AML-193 (cell line): Measurements from ENCODE around the gene C2orf69.
A peak's percentile ranks its signal among the peaks of the same experiment; 100 is the strongest.

ENCODE experiments used
- DNase-seq, 2 experiments: peaks; one replicate each; lab custom pipeline; 2025; lab: John Stamatoyannopoulos, UW

Gene C2orf69

DNA sequence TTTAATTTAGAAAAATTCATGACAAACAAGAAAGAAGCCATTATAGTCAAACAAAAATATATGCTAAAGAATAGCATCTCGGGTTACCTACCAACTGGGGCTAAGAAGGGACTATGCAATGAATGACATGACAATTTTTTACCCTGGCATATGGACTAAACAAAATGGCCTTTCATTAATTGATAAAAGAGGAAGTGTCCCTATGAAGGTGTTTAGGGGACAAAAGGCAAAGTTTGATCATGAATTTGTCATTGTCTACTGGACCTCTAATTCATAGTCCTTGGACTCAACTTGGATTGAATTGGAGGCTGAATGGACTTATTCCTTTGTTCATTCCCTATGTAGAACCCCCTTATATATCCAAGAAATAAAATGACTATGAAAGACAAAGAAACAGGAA lies 57.0 kb downstream of the C2orf69 start:
- DNase-seq = no peak

DNA sequence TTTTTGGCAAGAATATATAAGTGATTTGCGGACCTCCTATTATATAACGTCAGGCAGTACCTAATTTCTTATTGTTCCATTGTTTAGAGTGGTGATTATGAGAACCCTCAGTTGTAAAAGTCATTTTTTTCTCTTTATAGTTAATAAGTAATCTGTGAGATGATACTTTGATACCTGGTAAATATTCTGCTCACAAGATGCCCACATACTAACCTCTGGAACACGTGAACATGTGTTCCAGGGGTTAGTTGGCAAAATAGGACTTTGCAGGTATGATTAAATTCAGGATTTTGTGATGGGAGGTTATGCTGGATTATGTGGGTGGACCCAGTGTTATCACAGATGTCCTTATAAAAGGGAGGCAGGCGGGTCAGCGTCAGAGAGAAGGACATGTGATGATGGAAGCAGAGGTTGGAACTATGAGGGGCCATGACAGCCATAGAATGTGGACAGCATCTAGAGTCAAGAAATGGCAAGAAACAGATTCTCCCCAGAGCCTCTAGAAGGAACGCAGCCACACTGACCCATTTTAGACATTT lies 61.1 kb downstream of the C2orf69 start:
- no peak for DNase-seq

DNA sequence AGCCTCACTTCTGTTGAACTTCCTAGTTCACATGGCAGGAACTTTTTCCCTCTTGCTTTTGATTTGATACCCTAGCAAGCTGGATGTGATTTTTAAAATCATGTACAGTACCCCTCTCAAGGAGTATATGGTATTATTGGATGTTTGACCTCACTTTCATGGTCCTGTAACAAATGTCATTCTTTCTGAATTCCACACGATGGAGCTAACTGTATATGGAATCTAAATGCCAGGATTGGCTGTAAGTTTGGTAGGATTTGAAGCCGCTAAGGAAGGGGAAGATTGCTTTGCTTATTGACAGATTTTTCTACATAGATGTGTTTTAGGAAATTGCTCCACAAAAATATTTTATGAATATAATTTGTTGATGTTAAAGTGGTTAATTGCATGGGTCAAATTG lies 62.6 kb downstream of the C2orf69 start:
- peak; percentile 7 to 15 for DNase-seq

DNA sequence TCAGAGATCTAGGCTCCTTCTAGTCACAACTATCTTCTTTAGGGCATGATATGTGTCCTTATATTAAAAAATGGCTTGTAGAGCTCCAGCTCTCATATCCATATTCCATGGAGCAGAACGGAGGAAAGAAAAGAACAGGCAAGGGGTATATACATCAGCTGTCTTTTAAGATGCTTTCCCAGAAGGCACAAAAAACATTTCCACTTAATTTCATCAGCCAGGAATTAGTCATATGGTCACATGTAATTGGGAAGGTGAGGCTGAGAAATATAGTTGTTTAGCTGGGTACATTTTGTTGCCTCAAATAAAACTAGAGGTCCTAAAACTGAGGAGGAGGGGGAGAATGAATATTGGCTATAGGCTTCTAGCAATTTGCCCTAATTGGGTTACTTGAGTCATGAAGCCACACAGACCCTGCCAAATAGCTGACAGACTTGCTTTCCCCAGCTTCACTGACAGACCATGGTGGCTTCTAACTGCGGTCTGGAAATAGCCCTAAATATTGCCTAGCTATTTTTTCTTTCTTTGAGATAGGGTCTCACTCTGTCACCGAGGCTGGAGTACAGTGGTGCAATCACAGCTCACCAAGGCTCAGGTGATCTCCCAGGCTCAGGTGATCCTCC lies 64.3 kb downstream of the C2orf69 start:
- DNase-seq = no peak
